ENCODE results near the gene GALNT5.
A peak's percentile ranks its signal among the peaks of the same experiment; 100 is the strongest.
"Not testable (repeated sequence)": the region's sequence is repeated elsewhere in the genome, so short reads cannot be mapped to it uniquely, and the experiment has no call there.

The GALNT5 gene

DNA sequence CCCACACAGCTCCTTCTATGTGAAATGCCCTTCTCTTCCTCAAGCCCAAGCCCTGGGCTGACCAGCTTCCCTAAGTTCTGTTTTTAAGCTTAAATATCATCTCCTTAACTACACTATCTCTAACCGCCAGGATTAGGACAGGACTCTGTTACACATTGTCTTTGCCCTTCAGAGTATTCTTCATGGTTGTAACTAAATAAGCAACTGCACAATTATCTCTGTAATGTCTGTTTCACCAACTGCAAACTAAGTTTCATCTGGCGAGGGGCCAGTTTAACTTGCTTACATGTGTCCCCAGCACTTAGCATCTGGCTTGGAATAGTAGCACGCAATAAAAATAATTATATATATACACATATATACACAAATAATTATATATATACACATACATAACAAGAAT, 69.2 kb downstream of the GALNT5 start:
- no peak for DNase-seq (ENCODE audit: low read depth in 2 of 3, low spot score in 2 of 3)

DNA sequence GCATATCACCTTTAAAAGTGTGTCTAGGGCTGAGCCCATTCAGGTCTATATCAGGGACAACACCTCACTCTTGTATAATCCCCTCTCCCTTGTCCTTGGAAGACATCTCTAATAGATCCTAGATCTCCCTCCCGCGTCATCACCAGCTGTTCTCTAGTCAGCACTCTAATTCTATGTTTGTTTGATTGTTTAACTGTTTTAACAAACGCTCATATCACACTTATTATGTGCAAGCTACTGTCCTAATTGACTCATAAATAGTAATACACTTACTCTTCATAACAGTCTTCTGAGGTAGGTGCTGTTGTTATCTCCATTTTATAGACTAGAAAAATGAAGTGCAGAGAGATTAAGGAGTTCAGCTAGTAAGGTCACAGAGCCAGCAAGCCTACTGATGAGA, 69.7 kb downstream of the GALNT5 start:
- no peak for DNase-seq (ENCODE audit: low read depth in 2 of 3, low spot score in 2 of 3)

DNA sequence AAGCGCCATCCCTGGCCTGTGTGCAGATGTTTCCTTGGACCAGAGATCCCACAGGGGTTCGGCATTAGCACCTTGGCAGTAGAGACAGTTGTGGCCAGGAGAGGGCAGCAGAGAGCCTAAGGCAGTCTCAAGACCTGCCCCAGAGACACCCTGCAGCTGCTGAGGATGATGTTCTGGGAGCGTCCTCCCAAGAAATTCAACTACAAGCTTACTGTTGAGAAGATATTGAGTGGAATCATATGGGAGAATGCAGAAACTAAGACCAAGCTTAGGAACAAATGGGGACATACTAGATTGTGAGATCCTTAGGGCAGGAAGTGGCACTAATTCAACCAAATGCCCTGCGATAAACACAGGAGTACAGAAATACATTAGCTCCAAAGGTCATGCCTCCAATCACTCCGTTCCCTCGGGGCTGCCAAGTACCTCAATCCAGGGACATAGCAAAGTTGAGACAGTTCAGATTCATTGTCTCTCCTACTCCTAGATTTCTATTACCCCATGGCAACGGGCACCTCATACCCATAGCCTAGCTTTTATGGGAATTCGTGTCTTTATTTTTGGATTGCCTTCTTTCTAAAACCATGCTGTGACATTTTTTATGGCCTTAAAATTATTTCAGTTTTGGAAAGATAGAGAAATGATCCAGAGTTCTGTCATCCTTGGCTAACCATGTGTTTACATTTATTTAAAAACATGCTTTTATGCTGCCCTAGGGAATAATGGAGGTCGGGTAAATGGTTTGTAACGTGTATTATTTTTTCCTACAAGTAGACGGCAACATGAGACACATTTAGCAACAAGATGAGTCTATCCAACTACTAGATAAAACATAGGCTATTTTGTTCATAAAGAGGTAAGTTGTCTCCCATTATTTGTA, 70.4 kb downstream of the GALNT5 start:
- peak; percentile 63 to 85 (median 79) for DNase-seq (ENCODE audit: low read depth in 2 of 3, low spot score in 2 of 3)

DNA sequence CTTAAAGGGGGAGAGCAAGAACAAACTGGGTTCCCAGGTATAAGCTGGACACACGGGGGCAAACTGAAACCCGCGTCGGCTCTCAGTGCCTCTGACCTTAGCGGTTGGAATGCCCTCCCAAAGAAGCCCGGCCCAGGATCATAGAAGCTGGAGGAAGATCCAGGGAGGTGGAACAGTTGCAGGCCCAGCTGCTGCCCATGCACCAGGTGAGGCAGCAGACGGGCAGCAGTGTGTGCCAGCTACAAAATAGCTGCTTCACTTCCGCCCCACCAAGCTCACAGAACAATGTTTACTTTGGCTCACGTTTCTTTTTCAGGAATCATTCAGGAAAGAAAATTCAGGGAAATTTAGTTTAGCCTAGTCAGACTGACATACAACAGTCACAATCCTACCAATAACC, 72.0 kb downstream of the GALNT5 start:
- DNase-seq (ENCODE audit: low read depth in 2 of 3, low spot score in 2 of 3) = no peak

- no peak for DNase-seq (ENCODE audit: low read depth in 2 of 3, low spot score in 2 of 3)
These were observed 76.0 kb downstream of the GALNT5 start for GRCh38 chr2:157333304-157334047.

DNA sequence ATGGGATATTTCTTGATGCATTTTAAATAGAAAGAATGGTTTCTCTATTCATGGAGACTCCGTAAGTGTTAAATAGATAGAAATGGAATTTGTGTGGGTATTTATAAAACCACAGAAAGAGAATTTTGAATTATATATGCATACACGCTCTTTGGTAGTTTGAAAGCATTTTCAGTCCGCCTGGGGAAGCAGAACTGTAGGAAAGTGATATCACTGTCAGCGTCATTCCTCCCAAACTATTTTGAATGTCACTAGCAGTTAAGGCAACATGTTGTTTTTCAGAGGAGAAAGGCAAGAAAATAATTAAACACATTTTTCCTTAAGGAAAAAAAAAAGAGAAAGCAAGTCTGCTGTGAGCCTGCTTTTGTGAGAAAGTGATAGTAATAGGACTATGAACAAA, 76.8 kb downstream of the GALNT5 start:
- DNase-seq (ENCODE audit: low read depth in 2 of 3, low spot score in 2 of 3) = no peak

- no peak for DNase-seq (ENCODE audit: low read depth in 2 of 3, low spot score in 2 of 3)
These were observed 77.3 kb downstream of the GALNT5 start for GRCh38 chr2:157334797-157335196.

DNA sequence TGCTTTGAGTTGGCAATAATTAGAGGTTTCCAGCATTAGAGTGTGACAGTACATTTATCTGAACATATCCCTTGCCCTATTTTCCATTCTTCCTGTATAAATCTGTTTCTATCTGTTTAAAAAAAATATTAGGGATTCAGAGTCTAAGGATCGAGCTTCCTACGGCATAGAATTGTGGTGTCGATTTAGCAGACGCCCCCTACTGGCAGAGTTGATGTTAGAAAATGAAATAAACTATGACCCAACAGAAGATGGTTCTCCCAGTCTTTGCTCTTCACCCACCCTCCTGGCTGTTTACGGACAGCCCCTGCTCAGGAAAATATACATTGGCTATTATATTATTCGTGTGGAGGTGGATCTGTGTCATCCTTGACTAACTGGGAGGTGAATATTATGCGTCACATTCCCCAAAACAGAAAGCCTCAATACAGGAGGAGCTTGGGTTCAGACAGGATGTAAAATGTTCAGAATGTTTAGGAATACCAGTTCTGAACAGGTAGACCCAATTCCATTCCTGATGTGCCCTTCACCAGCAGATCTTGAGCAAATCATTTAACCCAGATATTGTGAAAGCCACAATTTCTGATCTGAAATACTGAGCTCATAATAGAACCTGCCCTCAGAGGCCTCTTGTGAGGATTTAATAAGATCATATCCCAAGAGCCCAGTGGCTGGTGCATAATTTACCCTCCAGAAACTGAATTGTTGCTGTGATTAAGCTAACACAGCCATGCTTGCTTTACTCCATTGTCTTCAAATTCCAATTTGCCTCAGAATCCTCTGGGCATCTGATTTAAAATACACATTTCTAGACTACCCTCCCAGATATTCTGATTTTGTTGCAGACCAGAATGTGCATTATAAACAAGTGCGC, 78.9 kb downstream of the GALNT5 start:
- peak in 1 of 3 experiments; percentile 21 for DNase-seq (ENCODE audit: low read depth in 2 of 3, low spot score in 2 of 3)

- DNase-seq (ENCODE audit: low read depth in 2 of 3, low spot score in 2 of 3) = no peak
These were observed 80.5 kb downstream of the GALNT5 start for GRCh38 chr2:157337978-157338377.

DNA sequence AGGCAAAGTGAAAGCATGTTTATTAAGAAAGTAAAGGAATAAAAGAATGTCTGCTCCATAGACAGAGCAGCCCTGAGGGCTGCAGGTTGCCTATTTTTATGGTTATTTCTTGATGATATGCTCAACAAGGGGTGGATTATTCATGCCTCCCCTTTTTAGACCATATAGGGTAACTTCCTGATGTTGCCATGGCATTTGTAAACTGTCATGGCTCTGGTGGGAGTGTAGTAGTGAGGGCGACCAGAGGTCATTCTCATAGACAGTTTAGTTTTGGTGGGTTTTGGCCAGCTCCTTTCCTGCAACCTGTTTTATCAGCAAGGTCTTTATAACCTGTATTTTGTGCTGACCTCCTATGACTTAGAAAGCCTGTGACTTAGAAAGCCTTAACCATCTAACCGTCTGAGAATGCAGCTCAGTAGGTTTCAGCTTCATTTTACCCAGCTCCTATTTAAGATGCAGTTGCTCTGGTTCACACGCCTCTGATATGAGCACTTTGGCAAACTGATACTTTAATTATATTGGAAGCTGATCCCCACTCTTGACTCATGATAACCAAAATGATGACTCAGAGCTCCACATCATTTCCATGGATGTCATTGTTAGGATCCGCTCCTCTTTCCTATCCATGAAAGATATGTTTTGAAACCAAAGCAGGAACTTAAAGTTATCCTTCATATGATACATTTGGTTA, 82.6 kb downstream of the GALNT5 start:
- DNase-seq (ENCODE audit: low read depth in 2 of 3, low spot score in 2 of 3) = no peak

DNA sequence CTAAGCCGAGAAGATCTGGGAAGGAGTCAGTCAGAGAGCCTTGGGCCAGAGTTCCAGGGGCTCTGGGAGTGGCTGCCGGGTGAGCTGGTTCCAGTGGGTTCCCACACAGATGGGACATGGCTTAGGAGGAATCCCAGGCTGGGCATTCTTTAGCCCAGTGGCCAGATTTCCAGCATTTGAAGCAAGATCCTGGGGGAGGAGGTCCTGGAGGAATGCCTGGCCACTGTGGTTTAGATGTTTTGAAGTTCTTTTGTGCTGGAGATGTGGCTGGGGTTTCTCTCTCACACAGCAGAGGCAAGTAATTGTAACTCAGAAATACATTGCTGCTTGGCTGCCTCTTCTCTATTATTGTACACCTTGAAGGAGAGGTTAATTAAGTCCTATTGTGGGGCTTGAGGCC, 83.9 kb downstream of the GALNT5 start:
- not testable (repeated sequence) for DNase-seq (ENCODE audit: low read depth in 2 of 3, low spot score in 2 of 3)

GRCh38 chr2:157345647-157346389, 88.3 kb downstream of the GALNT5 start:
- no peak for DNase-seq (ENCODE audit: low read depth in 2 of 3, low spot score in 2 of 3)

DNA sequence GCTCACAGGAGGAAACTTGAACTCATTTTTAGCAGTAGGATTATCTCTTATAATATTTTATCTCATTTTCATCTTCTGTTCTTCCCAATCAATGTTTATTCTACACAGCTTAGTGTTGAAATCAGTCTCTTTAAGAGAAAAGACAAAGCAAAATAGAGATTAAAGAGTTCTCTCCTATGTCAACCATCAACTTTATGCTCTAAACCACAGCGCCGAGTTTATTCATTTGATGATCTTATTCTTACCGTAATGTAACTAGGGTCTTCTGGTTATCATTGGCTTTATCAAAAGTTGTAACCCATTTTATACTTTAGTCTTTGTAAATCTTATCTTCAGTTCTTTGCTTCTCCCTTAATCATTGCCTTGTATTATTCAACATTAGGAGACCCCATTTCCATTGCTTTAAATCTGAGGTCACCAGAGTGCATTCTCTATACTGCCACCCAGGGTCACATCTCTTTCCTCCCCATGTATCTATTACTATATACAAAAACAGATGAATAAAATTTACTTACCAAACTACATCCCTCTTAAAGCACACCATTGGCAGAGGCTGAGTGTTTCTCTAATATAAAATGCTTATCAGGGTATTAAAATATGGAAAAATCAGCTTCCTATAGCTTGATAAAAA, 90.9 kb downstream of the GALNT5 start:
- DNase-seq (ENCODE audit: low read depth in 2 of 3, low spot score in 2 of 3) = no peak

- DNase-seq (ENCODE audit: low read depth in 2 of 3, low spot score in 2 of 3) = no peak
These were observed 92.5 kb downstream of the GALNT5 start for GRCh38 chr2:157349949-157350515.

- no peak for DNase-seq (ENCODE audit: low read depth in 2 of 3, low spot score in 2 of 3)
These were observed 98.1 kb downstream of the GALNT5 start for GRCh38 chr2:157355618-157356017.

DNA sequence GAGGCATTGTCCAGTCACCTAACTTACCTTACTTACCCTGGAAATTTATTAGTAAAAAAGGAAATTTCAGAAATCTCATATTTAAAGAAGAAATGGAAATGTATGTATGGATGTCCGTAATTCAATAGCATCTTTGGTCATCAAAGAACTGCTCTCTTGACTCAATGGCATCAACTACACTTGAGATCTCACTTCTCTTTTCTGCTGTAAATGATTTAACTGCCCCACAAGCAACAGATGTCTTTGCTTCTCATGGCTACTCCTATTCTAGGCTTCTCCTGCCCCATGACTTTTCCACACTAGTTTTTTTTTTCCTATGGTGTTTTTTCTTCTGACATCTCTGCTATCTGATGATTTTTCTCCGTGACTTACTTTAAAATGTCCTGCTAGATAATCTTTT, 102.1 kb downstream of the GALNT5 start:
- DNase-seq (ENCODE audit: low read depth in 2 of 3, low spot score in 2 of 3) = no peak

- no peak for DNase-seq (ENCODE audit: low read depth in 2 of 3, low spot score in 2 of 3)
These were observed 104.0 kb downstream of the GALNT5 start for GRCh38 chr2:157361526-157361925.

GRCh38 chr2:157362627-157363026, 105.1 kb downstream of the GALNT5 start:
- no peak for DNase-seq (ENCODE audit: low read depth in 2 of 3, low spot score in 2 of 3)

GRCh38 chr2:157363612-157364101, 106.2 kb downstream of the GALNT5 start:
- no peak for DNase-seq (ENCODE audit: low read depth in 2 of 3, low spot score in 2 of 3)
